Skeletal muscle tissue (tissue), 4 donors: ENCODE data around the gene NPAS3. TPM values are rescaled to one million over a fixed set of nuclear protein-coding genes. Genes with fewer than 3 reads are reported as not detected.

Experiments used
- H3K27ac ChIP-seq: one replicate; pipeline ENCODE4 v1.7.0; 2013; ENCODE audit warnings: mild to moderate bottlenecking, low read depth, low read length, inconsistent platforms
- H3K27me3 ChIP-seq, 3 donors: one replicate each; pipeline ENCODE4 v1.7.0; 2013; ENCODE audit warnings: low read length in 3 of 3; ENCODE audit not compliant: control insufficient read depth in 3 of 3, insufficient read depth in 3 of 3
- H3K36me3 ChIP-seq, 3 donors: one replicate each; pipeline ENCODE4 v1.7.0; 2013; ENCODE audit warnings: low read length in 3 of 3; ENCODE audit not compliant: control insufficient read depth in 3 of 3, insufficient read depth in 3 of 3
- H3K4me1 ChIP-seq, 3 donors: one replicate each; pipeline ENCODE4 v1.7.0; 2013; ENCODE audit warnings: low read length in 3 of 3, mild to moderate bottlenecking in 3 of 3; ENCODE audit not compliant: control insufficient read depth in 3 of 3, insufficient read depth in 3 of 3
- H3K4me3 ChIP-seq, 3 donors: one replicate each; pipeline ENCODE4 v1.7.0; 2013; ENCODE audit warnings: low read length in 3 of 3
- H3K9ac ChIP-seq, 3 donors: one replicate each; pipeline ENCODE4 v1.7.0; 2013; ENCODE audit warnings: low read length in 3 of 3, mild to moderate bottlenecking in 3 of 3, moderate library complexity in 2 of 3, low read depth in 1 of 3
- H3K9me3 ChIP-seq, 3 donors: one replicate each; pipeline ENCODE4 v1.7.0; 2013; ENCODE audit warnings: low read length in 3 of 3; ENCODE audit not compliant: control insufficient read depth in 3 of 3
- total RNA-seq: library from RNA; depleted of rRNA; stranded (reverse); fragments of >200 nt; gene quantifications from one replicate; pipeline ENCODE4 v1.2.3, GENCODE V29; 2014
- donor health status: Osteomylitis.

NPAS3 gene
- total RNA-seq, 1 donor from 2014 or later: 9.9 TPM

- no peak overlapping the region for H3K27ac ChIP-seq
- no peak overlapping the region for H3K9ac ChIP-seq
- H3K4me3 ChIP-seq: no peak overlapping the region
- H3K9me3 ChIP-seq: no peaks in the 10 kb centered on the region
- H3K4me1 ChIP-seq: no peaks in the 10 kb centered on the region
- no peaks in the 10 kb centered on the region for H3K27me3 ChIP-seq
- no peaks in the 10 kb centered on the region for H3K36me3 ChIP-seq
Measured at GRCh38 chr14:33350366-33350990, 411.8 kb downstream of the NPAS3 start.

DNA sequence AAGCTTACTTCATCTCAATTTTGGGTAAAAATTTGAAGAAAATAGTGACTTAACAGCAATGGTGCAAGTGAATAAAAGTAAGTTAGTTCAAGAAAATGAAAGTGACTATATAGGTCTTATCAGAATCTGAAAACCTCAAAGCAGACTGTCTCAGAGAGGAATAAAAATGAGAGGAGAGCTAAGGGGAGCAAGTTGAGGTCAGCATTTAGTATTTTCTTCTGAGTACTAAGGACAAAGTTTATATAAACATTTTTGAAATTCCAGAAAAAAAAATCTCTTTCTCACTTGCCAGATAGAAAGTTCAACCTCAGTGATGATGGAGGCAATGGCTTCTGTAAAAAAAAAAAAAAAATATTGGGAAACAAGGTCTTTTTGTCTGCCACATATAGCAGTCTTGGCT is 414.1 kb downstream of the NPAS3 start:
- Histone ChIP-seq H3K27ac (no peak overlapping the region), H3K36me3 (no peaks in the 10 kb centered on the region), H3K27me3 (no peaks in the 10 kb centered on the region), H3K4me1 (no peaks in the 10 kb centered on the region), H3K9ac (no peak overlapping the region), H3K4me3 (no peak overlapping the region), H3K9me3 (no peaks in the 10 kb centered on the region)

- Histone ChIP-seq H3K36me3 (no peaks in the 10 kb centered on the region), H3K9ac (no peak overlapping the region), H3K27ac (no peak overlapping the region), H3K27me3 (no peaks in the 10 kb centered on the region), H3K9me3 (no peaks in the 10 kb centered on the region), H3K4me3 (no peak overlapping the region), H3K4me1 (no peaks in the 10 kb centered on the region)
Measured at GRCh38 chr14:33356181-33356580, 417.5 kb downstream of the NPAS3 start.

GRCh38 chr14:33357225-33358010 is 418.7 kb downstream of the NPAS3 start:
- H3K9me3 ChIP-seq: no peaks in the 10 kb centered on the region
- H3K27me3 ChIP-seq: no peaks in the 10 kb centered on the region
- no peaks in the 10 kb centered on the region for H3K36me3 ChIP-seq
- no peak overlapping the region for H3K9ac ChIP-seq
- H3K4me3 ChIP-seq: no peak overlapping the region
- no peak overlapping the region for H3K27ac ChIP-seq
- H3K4me1 ChIP-seq: no peaks in the 10 kb centered on the region

DNA sequence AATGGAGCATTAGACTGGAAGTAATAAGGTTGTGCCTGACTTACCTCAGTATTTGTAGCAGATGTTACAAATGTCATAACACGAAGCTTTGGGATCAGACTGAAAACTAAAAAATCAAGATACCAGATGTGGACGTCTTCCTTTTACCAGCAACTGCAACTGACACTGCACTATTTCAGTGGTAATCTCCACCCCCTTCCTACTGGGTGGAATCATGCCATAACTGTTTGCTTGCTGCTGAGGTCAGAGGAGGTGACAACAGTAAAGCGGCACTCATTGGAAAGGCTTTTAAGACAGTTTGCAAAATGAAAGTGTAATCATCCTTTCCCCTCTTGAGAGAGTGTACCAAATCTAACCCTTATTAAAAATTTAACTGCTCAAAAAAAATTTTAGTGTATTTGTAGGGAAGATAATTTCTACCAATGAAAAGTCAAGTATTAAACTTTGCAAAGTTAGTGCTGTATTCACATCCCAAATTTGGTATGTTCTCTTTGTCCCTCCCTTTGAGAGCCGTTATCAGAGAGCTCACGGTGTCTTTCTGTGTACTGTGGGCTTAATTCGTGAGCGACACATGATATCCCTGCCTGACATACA is 420.7 kb downstream of the NPAS3 start:
- Histone ChIP-seq H3K36me3 (no peaks in the 10 kb centered on the region), H3K9ac (no peak overlapping the region), H3K9me3 (no peaks in the 10 kb centered on the region), H3K27me3 (no peaks in the 10 kb centered on the region), H3K4me3 (no peak overlapping the region), H3K27ac (no peak overlapping the region), H3K4me1 (no peaks in the 10 kb centered on the region)

GRCh38 chr14:33362934-33363333 is 424.3 kb downstream of the NPAS3 start:
- Histone ChIP-seq H3K36me3 (no peaks in the 10 kb centered on the region), H3K27ac (no peak overlapping the region), H3K9ac (no peak overlapping the region), H3K4me1 (no peaks in the 10 kb centered on the region), H3K9me3 (no peaks in the 10 kb centered on the region), H3K27me3 (no peaks in the 10 kb centered on the region), H3K4me3 (no peak overlapping the region)

- H3K27ac ChIP-seq: no peak overlapping the region
- no peaks in the 10 kb centered on the region for H3K36me3 ChIP-seq
- H3K9me3 ChIP-seq: no peaks in the 10 kb centered on the region
- no peak overlapping the region for H3K9ac ChIP-seq
- H3K4me1 ChIP-seq: no peaks in the 10 kb centered on the region
- H3K4me3 ChIP-seq: no peak overlapping the region
- H3K27me3 ChIP-seq: no peaks in the 10 kb centered on the region
Measured at GRCh38 chr14:33363682-33364081, 425.0 kb downstream of the NPAS3 start.

GRCh38 chr14:33364466-33364865 is 425.8 kb downstream of the NPAS3 start:
- no peak overlapping the region for H3K4me3 ChIP-seq
- H3K36me3 ChIP-seq: no peaks in the 10 kb centered on the region
- no peaks in the 10 kb centered on the region for H3K9me3 ChIP-seq
- no peaks in the 10 kb centered on the region for H3K27me3 ChIP-seq
- no peak overlapping the region for H3K9ac ChIP-seq
- no peaks in the 10 kb centered on the region for H3K4me1 ChIP-seq
- H3K27ac ChIP-seq: no peak overlapping the region

DNA sequence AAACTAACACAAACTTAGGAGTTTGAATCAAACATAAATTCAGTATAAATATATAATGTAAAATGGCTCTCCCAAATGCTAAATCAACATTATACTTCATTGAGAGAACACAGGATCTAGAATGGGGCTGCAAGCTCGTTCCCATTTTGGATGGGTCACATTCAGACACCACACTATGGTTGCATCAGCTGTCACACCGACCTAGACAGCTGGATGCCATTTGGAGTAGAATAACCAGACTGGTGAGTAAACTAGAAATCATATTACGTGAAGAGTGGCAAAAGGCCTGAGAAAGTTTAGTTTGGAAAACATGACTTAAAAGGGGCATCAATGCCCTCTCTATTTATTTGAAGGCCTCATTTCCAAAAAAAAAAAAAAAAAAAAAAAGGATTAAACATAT is 430.4 kb downstream of the NPAS3 start:
- Histone ChIP-seq H3K4me1 (no peaks in the 10 kb centered on the region), H3K27me3 (no peaks in the 10 kb centered on the region), H3K4me3 (no peak overlapping the region), H3K27ac (no peak overlapping the region), H3K36me3 (no peaks in the 10 kb centered on the region), H3K9ac (no peak overlapping the region), H3K9me3 (no peaks in the 10 kb centered on the region)

DNA sequence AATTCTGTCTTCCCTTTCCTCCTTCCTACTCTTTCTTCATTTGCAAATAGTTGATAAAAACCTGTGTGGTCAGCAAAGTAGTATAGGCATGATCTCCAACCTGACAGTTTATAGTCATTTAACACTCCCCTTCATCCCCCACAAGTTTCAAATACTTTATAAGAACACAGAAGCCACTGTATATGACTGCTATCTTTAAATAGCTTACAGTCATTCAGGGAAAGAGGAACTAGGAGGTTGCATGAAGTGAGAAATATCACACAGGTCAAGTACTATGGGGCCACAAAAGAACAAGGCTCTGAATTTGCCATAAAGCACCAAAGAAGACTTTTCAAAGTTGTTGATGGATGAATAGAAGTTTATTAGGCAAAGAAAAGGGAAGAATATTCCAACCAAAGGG is 431.3 kb downstream of the NPAS3 start:
- Histone ChIP-seq H3K27ac (no peak overlapping the region), H3K36me3 (no peaks in the 10 kb centered on the region), H3K4me3 (no peak overlapping the region), H3K4me1 (no peaks in the 10 kb centered on the region), H3K9me3 (no peaks in the 10 kb centered on the region), H3K9ac (no peak overlapping the region), H3K27me3 (no peaks in the 10 kb centered on the region)
